HG02610 (cell line): Measurements from ENCODE around the gene LRRC56.

Experiments
- ATAC-seq: cut with Tn5 transposase; IDR thresholded peaks from one replicate; pipeline ENCODE4 v1.9.1; 2021; ENCODE audit warnings: mild to moderate bottlenecking, moderate library complexity; ENCODE audit not compliant: unreplicated experiment

The LRRC56 gene

DNA sequence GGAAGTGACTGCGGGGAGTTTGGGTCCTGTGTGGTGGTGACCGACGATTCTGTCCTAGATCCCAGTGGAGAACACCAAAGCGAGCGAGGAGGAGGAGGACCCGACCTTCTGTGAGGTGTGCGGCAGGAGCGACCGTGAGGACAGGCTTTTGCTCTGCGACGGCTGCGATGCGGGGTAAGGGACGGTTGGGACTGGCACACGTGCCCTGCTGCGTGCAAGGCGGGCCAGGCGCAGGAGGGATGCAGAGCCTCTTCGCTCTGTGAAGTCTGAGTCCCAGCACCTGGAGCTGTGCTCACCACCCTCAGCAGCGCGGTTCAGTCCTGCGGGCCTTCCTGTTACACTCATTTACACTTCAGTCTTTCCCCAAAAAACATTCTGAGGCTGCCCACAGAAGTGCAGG is 55.2 kb downstream of the LRRC56 start:
- no peak for ATAC-seq

DNA sequence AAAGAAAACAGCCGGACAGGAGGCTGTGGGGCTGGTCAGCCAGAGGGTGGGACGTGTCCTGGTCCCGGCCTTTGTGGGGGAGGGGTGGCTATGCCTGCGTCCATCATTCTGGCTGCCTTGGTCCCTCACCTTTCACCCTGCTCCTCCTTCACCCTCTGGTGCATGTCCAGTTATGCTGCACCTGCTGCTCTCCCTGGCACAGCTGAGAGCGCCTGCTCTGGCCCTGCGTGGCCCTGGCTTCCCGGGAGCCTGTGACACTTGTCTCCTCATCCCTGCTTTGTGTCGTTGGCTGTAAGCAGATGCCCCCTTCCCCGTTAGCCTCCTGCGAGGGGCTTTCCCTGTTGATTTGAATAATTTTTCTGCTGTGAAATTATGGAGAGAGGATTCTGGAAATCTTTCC is 55.6 kb downstream of the LRRC56 start:
- ATAC-seq = no peak

GRCh38 chr11:593347-593746 is 56.0 kb downstream of the LRRC56 start:
- ATAC-seq = no peak

DNA sequence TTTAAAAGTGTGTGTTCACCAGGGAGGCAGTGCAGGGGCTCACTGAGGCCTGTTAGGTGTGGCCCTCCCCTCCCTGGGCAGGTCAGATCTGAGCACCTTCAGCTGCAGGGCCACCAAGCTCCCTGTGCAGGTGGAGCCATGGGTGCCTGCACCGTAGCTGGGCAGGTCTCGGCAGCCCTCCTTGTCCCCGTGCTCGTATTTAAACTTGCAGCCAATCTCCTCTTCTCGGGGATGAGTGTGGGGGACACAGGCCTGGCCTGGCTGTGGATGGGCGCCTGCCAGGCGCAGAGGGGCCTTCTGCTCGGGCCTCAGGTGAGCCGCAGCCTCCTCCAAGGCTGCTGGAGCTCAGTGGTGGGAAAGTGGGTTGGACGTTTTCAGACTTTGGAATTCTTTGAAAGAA is 58.1 kb downstream of the LRRC56 start:
- ATAC-seq = no peak

DNA sequence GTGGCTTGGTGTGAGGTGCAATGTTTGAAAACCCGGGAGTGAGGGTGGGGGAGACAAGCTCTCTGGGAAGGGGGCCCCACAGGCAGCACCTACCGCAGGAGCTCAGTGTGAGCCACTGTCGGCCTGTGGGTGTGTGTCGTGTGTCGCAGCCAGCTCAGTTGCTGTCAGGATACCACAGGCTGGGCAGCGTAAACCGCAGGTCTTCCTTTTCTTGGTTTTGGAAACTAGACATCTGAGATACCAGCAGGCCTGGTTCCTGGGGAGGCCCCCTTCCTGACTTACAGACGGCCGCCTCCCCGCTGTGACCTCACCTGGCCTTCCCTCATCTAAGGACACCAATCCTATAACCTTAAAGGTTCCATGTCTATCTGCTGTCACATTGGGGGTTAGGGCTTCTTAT is 59.0 kb downstream of the LRRC56 start:
- ATAC-seq = no peak

- no peak for ATAC-seq
Measured at GRCh38 chr11:597166-597725, 59.9 kb downstream of the LRRC56 start.

DNA sequence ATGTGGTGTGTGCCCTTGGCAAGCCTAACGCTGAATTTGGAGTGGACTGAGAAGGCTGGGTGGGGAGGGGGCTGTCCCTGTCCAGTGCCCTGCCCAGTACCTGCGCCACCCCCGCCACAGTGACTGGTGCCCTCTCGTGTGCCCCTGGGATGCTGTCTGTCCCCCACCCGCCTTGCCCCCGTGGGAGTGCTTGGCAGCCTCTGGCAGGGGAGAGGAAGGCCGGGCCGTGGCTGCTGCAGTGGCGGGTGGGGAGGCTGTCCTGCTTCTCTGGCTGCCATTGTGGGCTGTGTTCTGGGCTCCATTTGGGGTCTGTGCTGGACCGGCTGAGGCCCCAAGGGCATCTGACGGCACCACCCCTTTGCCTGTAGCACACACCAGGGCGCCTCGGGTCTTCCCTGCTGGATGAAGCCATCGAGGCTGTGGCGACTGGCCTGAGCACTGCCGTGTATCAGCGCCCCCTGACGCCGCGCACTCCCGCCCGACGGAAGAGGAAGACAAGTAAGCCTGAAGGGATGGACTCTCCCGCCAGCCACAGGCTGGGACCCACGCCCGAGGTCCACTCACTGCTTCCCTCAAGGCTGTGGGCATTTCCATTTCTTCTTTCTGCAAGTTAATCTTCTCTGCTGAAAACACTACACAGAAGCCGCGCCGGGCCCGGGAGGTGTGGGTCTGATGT is 60.8 kb downstream of the LRRC56 start:
- ATAC-seq = no peak

- ATAC-seq = no peak
Measured at GRCh38 chr11:601573-602245, 64.4 kb downstream of the LRRC56 start.

DNA sequence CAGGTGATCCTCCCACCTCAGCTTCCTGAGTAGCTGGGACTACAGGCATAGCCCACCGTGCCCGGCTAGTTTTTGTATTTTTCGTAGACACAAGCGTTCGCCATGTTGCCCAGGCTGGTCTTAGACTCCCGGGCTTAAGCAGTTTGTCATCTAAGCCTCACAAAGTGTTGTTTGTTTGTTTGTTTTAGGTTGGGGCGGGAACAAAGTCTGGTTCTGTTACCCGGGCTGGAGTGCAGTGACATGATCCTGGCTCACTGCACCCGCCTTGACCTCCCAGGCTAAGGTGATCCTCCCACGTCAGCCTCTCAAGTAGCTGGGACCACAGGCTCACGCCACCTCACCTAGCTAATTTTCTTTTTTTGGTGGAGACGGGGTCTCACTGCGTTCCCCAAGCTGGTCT is 65.8 kb downstream of the LRRC56 start:
- no peak for ATAC-seq
